H9 (cell line): Measurements from ENCODE around the gene HS3ST2. TPM values are rescaled to one million over a fixed set of nuclear protein-coding genes. Genes with fewer than 3 reads are reported as not detected.

Experiments used
- DNase-seq: peaks from one replicate; pipeline ENCODE4 v3.0.0-alpha.2; 2017
- H2AFZ ChIP-seq: one replicate; pipeline ENCODE4 v1.6.1; 2013; ENCODE audit warnings: mild to moderate bottlenecking, low read length, control low read depth, moderate library complexity
- H2AK5ac ChIP-seq: 2 replicates; pipeline ENCODE4 v1.6.1; 2013; ENCODE audit warnings: low read length, control low read depth, mixed read lengths; ENCODE audit not compliant: insufficient read length
- H2BK120ac ChIP-seq: one replicate; pipeline ENCODE4 v1.6.1; 2013; ENCODE audit warnings: low read depth, mild to moderate bottlenecking, low read length, control low read depth, inconsistent platforms; ENCODE audit not compliant: poor library complexity, severe bottlenecking
- H2BK12ac ChIP-seq: 2 replicates; pipeline ENCODE4 v1.6.1; 2013; ENCODE audit warnings: low read length, control low read depth, mixed read lengths, low read depth; ENCODE audit not compliant: insufficient read length
- H2BK15ac ChIP-seq: 2 replicates; pipeline ENCODE4 v1.6.1; 2013; ENCODE audit warnings: low read depth, low read length, control low read depth
- H2BK20ac ChIP-seq: one replicate; pipeline ENCODE4 v1.6.1; 2013; ENCODE audit warnings: low read depth, mild to moderate bottlenecking, low read length, control low read depth, inconsistent platforms; ENCODE audit not compliant: poor library complexity, severe bottlenecking
- H2BK5ac ChIP-seq: 2 replicates; pipeline ENCODE4 v1.6.1; 2013; ENCODE audit warnings: low read length, control low read depth, mixed read lengths; ENCODE audit not compliant: insufficient read length
- H3K14ac ChIP-seq: 2 replicates; pipeline ENCODE4 v1.6.1; 2013; ENCODE audit warnings: low read length, control low read depth; ENCODE audit not compliant: insufficient read depth
- H3K18ac ChIP-seq: 2 replicates; pipeline ENCODE4 v1.6.1; 2013; ENCODE audit warnings: low read depth, mild to moderate bottlenecking, mixed read lengths, low read length, control low read depth; ENCODE audit not compliant: insufficient read length
- H3K23ac ChIP-seq: 2 replicates; pipeline ENCODE4 v1.6.1; 2013; ENCODE audit warnings: low read length, control low read depth, mixed read lengths, low read depth; ENCODE audit not compliant: insufficient read length
- H3K23me2 ChIP-seq: 2 replicates; pipeline ENCODE4 v1.6.1; 2013; ENCODE audit warnings: low read depth, mild to moderate bottlenecking, mixed read lengths, low read length, control low read depth; ENCODE audit not compliant: insufficient read length, poor library complexity, severe bottlenecking
- H3K27ac ChIP-seq: 2 replicates; pipeline ENCODE4 v1.5.1; 2013; ENCODE audit warnings: low read length, control low read depth, mixed read lengths, low read depth; ENCODE audit not compliant: insufficient read length
- H3K27me3 ChIP-seq: 2 replicates; pipeline ENCODE4 v1.6.1; 2013; ENCODE audit warnings: low read length, control low read depth, inconsistent platforms; ENCODE audit not compliant: insufficient read depth
- H3K4ac ChIP-seq: 2 replicates; pipeline ENCODE4 v1.6.1; 2013; ENCODE audit warnings: low read depth, mild to moderate bottlenecking, control low read depth, inconsistent platforms, low read length, moderate library complexity
- H3K4me1 ChIP-seq: 2 replicates; pipeline ENCODE4 v1.6.1; 2013; ENCODE audit warnings: low read length, control low read depth, inconsistent platforms; ENCODE audit not compliant: insufficient read depth
- H3K4me2 ChIP-seq: 2 replicates; pipeline ENCODE4 v1.6.1; 2013; ENCODE audit warnings: low read length, control low read depth, mixed read lengths; ENCODE audit not compliant: insufficient read length, insufficient read depth
- H3K56ac ChIP-seq: 2 replicates; pipeline ENCODE4 v1.6.1; 2013; ENCODE audit warnings: low read depth, mild to moderate bottlenecking, mixed read lengths, low read length, control low read depth; ENCODE audit not compliant: insufficient read length
- H3K79me1 ChIP-seq: 2 replicates; pipeline ENCODE4 v1.6.1; 2013; ENCODE audit warnings: low read depth, mild to moderate bottlenecking, moderate library complexity, low read length, control low read depth, inconsistent platforms; ENCODE audit not compliant: insufficient read depth, poor library complexity, severe bottlenecking
- H3K79me2 ChIP-seq: 2 replicates; pipeline ENCODE4 v1.6.1; 2013; ENCODE audit warnings: low read length, control low read depth, inconsistent platforms; ENCODE audit not compliant: insufficient read depth
- H3K9ac ChIP-seq: 2 replicates; pipeline ENCODE4 v1.6.1; 2013; ENCODE audit warnings: low read length, control low read depth, mixed read lengths; ENCODE audit not compliant: insufficient read length; ENCODE audit errors: extremely low read depth
- H3K9me3 ChIP-seq: one replicate; pipeline ENCODE4 v1.6.1; 2013; ENCODE audit warnings: low read depth, low read length, inconsistent platforms; ENCODE audit not compliant: control insufficient read depth
- H3T11ph ChIP-seq: one replicate; pipeline ENCODE4 v1.6.1; 2013; ENCODE audit warnings: mild to moderate bottlenecking, low read length, control low read depth, inconsistent platforms
- H4K20me1 ChIP-seq: one replicate; pipeline ENCODE4 v1.6.1; 2013; ENCODE audit not compliant: control insufficient read depth, insufficient read length, insufficient read depth
- H4K5ac ChIP-seq: 2 replicates; pipeline ENCODE4 v1.6.1; 2013; ENCODE audit warnings: low read depth, mild to moderate bottlenecking, mixed read lengths, low read length, control low read depth; ENCODE audit not compliant: insufficient read length
- H4K8ac ChIP-seq: replicated peaks from 2 replicates; pipeline ENCODE4 v1.6.1; 2013; ENCODE audit warnings: low read length, control low read depth, mixed read lengths, low read depth; ENCODE audit not compliant: insufficient read length
- H4K91ac ChIP-seq: 2 replicates; pipeline ENCODE4 v1.6.1; 2013; ENCODE audit warnings: low read depth, mild to moderate bottlenecking, moderate library complexity, mixed read lengths, low read length, control low read depth; ENCODE audit not compliant: insufficient read length
- H3K27ac Mint-ChIP-seq, 3 experiments: 2 replicates in 2 of 3; 3 replicates in 1 of 3; pipeline ENCODE4 v1.8.0; 2020 to 2021; ENCODE audit warnings: mixed read lengths in 3 of 3, mild to moderate bottlenecking in 1 of 3, moderate library complexity in 1 of 3
- H3K27me3 Mint-ChIP-seq: 2 replicates; pipeline ENCODE4 v1.8.0; 2021; ENCODE audit warnings: low read depth, mild to moderate bottlenecking, moderate library complexity, mixed read lengths
- H3K36me3 Mint-ChIP-seq, 3 experiments: 2 replicates in 2 of 3; 3 replicates in 1 of 3; pipeline ENCODE4 v1.8.0; 2020 to 2021; ENCODE audit warnings: low read depth in 3 of 3, mixed read lengths in 3 of 3; ENCODE audit not compliant: insufficient read depth in 1 of 3
- H3K4me1 Mint-ChIP-seq, 2 experiments: 2 replicates each; pipeline ENCODE4 v1.8.0; 2020; ENCODE audit warnings: mixed read lengths in 2 of 2
- H3K4me3 Mint-ChIP-seq, 2 experiments: 2 replicates in 1 of 2; 3 replicates in 1 of 2; pipeline ENCODE4 v1.8.0; 2020 to 2021; ENCODE audit warnings: mild to moderate bottlenecking in 2 of 2, mixed read lengths in 2 of 2, moderate library complexity in 1 of 2
- H3K9me3 Mint-ChIP-seq, 2 experiments: 2 replicates in 1 of 2; 3 replicates in 1 of 2; pipeline ENCODE4 v1.8.0; 2020; ENCODE audit warnings: mild to moderate bottlenecking in 2 of 2, mixed read lengths in 2 of 2, moderate library complexity in 1 of 2
- CTCF ChIP-seq: fragments of 200-600 bp; sonication (generic); conservative IDR thresholded peaks from 3 replicates; pipeline ENCODE4 v1.8.0; 2021; ENCODE audit warnings: antibody characterized with exemption, mild to moderate bottlenecking
- WGBS: extraction: QIAGEN DNeasy Blood & Tissue Kit; methylation state at CpG from one replicate; pipeline ENCODE4 v1.1.7; 2013; ENCODE audit warnings: missing lambda C conversion rate, low lambda C conversion rate, mixed read lengths; ENCODE audit not compliant: insufficient read length; ENCODE audit errors: extremely low coverage; 5-methylcytosine and 5-hydroxymethylcytosine counted together
- total RNA-seq: library from RNA; stranded (reverse); gene quantifications from 2 replicates; pipeline ENCODE4 v1.2.1, GENCODE V29; 2021

The HS3ST2 gene
- total RNA-seq, 1 experiment from 2014 or later = 3.1 TPM

- no peaks in the 10 kb centered on the region for H3K27me3 ChIP-seq
- no peaks in the 10 kb centered on the region for H3K4me1 ChIP-seq
- H4K91ac ChIP-seq = no peak overlapping the region
- no peak overlapping the region for H3K4ac ChIP-seq
- H3K18ac ChIP-seq = no peak overlapping the region
- no peaks in the 10 kb centered on the region for H4K20me1 ChIP-seq
- Mint-ChIP-seq H3K4me3 (no peak overlapping the region), H3K9me3 (no peaks in the 10 kb centered on the region), H3K36me3 (no peaks in the 10 kb centered on the region; a peak in 1 of 7 replicates), H3K27ac (no peak overlapping the region), H3K27me3 (no peaks in the 10 kb centered on the region; the same call in 1 of the 2 replicates), H3K4me1 (peaks cover 0 to 3% of the 10 kb centered on the region in 2 experiments; a peak in 1 of 4 replicates)
- H3K27ac ChIP-seq = no peak overlapping the region
- no peak overlapping the region for H3K56ac ChIP-seq
- H2BK20ac ChIP-seq = no peak overlapping the region
- no peak overlapping the region for H2BK12ac ChIP-seq
- no peak overlapping the region for H2BK5ac ChIP-seq
- no peak overlapping the region for H2BK15ac ChIP-seq
- no peak overlapping the region for H2AK5ac ChIP-seq
- no peaks in the 10 kb centered on the region for H3K79me1 ChIP-seq
- no peak overlapping the region for H3T11ph ChIP-seq
- no peaks in the 10 kb centered on the region for H3K9me3 ChIP-seq
- H3K9ac ChIP-seq = no peak overlapping the region
- no peak overlapping the region for H2AFZ ChIP-seq
- no peak for TF ChIP-seq CTCF
- DNase-seq = peak; percentile 70
- H4K8ac ChIP-seq = no peak overlapping the region
- H3K23me2 ChIP-seq = no peaks in the 10 kb centered on the region
- no peak overlapping the region for H3K14ac ChIP-seq
- H4K5ac ChIP-seq = no peak overlapping the region
- no peak overlapping the region for H3K4me2 ChIP-seq
- WGBS = no CpG with 5 or more reads among the region's 7 CpGs
- H3K23ac ChIP-seq = no peak overlapping the region
- no peak overlapping the region for H2BK120ac ChIP-seq
- H3K79me2 ChIP-seq = no peaks in the 10 kb centered on the region
These were observed 98.7 kb downstream of the HS3ST2 start for GRCh38 chr16:22912654-22913053.
